Stimulated activated CD8-positive, alpha-beta memory T cell treated with anti-CD3 and anti-CD28 coated beads, Interleukin-7, amount 100 ng/mL, for 4 hours (primary cell): ENCODE measurements around the gene CIT.
"Not testable (repeated sequence)": the region's sequence is repeated elsewhere in the genome, so short reads cannot be mapped to it uniquely, and the experiment has no call there.

Experiments used
- DNase-seq, 2 donors: peaks; one replicate each; pipeline ENCODE4 v3.0.0-alpha.2; 2020; ENCODE audit warnings: low read depth in 2 of 2

Gene CIT

GRCh38 chr12:119678459-119678858 is 198.7 kb downstream of the CIT start:
- no peak for DNase-seq

DNA sequence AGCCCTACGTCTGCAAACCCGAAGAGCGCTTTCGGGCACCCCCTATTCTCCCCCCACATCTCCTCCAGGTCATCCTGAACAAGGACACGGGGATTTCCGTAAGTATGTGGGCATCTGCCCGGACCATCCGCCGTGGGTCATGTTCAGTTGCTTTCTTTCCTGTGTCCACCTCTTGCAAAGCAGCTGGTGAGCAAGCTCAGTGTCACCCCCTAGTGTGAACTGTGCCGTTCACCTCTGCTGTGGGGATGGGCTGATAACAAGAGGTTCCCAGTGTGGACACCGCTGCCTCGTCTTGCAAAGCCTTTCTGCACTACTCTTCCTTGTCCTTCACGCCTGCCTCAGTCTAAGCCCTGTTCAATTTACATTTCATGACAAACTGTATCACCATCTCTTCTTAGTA is 200.5 kb downstream of the CIT start:
- DNase-seq: no peak

DNA sequence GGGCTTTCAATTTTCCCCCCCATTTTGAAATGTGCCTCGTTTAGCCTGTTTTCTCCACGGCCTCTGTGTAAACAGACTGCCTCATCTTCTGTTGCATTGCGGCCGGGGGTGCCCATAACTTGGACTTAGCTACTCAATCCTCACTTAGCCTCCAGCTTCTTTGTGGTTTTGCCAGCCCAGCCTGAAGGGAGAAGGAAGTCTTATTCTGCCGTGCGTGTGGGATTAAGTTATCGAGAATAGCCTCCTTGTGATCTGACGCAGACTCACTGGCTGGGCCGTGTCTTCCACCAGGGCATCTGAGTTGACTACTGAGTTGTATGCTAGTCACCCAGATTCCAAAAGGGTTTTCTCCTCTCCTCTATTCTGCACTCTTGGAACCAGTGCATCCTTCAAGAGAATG is 201.1 kb downstream of the CIT start:
- DNase-seq: no peak

- DNase-seq: no peak
Observed at GRCh38 chr12:119674560-119674959, 202.6 kb downstream of the CIT start.

DNA sequence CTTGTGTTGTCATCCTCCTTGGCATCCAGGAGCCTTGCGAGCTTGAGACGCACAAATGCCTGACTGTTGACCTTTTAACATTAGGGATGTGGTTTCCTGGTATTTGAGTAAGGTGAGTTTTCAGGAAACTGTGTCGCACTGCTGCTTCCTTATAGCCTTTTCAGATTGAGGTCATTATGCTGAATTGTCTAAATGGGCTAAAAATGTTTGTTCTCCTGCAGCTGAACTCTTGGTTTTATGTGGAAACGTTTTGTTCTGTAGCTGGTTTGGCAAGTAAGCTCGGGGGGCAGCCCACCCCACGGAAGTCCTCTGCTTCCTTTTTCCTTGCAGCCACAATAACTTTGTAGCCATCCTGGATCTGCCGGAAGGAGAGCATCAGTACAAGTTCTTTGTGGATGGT is 203.5 kb downstream of the CIT start:
- DNase-seq: no peak

GRCh38 chr12:119672194-119672593 is 204.9 kb downstream of the CIT start:
- DNase-seq: no peak

DNA sequence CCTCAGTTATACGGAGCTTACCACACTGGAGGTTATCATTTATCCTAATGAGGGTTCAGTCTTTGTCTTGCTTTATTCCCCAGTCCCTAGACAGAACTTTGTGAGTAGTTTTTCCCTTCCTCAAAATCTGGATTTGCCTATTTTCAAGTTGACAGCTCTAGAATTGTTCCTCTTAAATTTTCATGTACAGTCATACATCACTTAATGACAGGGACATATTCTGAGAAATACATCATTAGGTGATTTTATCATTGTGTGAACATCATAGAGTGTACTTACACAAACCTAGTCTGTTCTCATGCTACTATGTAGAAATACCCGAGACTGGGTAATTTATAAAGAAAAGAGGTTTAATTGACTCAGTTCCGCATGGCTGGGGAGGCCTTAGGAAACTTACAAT is 206.1 kb downstream of the CIT start:
- no peak for DNase-seq

DNA sequence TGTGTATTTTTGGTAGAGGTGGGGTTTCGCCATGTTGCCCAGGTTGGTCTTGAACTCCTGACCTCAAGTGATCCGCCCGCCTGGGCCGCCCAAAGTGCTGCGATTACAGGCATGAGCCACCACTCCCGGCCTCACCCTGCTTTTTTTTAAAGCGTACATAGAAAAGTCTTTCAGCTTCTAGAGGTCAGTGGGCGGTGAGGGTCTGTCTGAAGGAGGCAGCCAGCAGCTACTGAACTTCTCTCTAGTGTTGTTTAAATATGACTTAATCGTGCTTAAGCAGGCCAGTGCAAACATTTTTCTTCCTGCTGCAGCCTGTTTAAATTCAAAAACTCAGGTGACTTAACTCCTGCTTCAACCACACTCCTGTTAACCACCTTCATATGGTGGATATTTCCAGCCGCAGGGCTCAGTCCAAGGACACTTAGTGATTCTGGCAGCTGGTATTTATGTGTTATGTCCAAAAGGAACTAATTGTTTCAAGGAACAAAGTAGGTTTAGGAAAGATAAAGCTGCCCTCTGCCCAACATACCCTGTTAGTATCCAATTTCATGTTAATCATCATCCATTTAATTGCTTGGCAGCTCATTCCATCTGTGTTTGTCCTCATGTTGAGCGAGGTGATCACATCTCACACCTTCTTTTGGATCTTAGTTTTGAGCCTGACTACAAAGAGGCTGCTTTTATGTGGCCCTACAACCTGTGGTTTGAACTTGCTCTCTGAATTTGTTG is 207.2 kb downstream of the CIT start:
- no peak for DNase-seq

DNA sequence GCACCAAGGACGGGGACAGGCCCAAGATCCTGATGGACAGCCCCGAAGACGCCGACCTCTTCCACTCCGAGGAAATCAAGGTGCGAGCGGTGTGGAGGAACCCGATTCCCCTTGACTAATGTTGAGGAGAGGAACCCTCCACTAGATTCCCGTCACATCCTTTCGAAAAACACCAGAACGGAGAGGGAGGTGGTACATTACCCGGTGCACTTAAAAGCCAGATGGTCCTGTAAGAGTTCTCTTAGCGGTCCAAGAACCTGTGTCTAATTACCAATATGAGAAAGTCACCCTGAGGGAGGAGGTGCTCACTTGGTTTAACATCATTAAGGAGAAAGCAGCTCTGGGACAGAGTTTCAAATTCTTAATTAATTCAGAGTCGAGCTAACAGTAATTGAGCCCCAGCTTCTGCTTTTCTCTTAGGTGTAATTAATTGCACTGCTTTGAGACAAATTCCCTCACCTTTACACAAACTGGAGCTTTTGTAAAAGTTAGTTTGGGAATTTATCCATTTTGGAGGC is 208.7 kb downstream of the CIT start:
- no peak for DNase-seq

GRCh38 chr12:119667577-119668323 is 209.4 kb downstream of the CIT start, which contains the start of gene PRKAB1:
PRKAB1 (plus strand) TSS chr12:119668133; CDS start chr12:119668245, 112 bp downstream.
- peak; percentile 90 to 96 for DNase-seq

DNA sequence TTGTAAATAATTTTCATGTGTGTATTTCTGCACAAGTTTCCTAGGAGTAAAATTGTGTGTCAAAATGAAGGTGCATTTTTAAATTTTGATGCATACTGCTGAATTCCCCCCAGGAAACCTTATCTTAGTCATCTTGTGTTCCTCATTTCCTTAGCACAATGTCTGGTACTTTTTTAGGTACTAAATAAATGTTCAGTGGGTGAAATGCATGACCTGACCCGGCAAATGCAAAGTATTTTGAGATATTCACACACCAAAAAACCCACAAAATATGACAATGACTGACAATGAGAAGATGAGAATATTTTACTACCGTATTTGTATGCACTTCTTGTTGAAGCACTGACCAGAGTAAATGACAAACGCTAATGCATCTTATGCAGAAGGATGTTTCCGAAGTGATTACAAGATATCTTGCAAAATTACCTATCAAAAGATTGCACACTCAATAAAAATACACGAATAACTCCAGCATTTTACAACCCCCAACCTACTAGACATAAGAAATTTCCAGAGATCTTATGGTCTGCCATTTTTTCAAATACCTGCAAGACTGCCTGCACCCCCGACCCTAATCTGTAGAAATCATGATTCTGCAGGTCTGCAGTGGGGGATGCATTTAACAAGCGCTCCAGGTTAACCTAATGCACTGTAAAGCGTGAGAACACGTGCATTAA is 210.1 kb downstream of the CIT start:
- DNase-seq: no peak

- no peak for DNase-seq
Observed at GRCh38 chr12:119666226-119666795, 210.8 kb downstream of the CIT start.

DNA sequence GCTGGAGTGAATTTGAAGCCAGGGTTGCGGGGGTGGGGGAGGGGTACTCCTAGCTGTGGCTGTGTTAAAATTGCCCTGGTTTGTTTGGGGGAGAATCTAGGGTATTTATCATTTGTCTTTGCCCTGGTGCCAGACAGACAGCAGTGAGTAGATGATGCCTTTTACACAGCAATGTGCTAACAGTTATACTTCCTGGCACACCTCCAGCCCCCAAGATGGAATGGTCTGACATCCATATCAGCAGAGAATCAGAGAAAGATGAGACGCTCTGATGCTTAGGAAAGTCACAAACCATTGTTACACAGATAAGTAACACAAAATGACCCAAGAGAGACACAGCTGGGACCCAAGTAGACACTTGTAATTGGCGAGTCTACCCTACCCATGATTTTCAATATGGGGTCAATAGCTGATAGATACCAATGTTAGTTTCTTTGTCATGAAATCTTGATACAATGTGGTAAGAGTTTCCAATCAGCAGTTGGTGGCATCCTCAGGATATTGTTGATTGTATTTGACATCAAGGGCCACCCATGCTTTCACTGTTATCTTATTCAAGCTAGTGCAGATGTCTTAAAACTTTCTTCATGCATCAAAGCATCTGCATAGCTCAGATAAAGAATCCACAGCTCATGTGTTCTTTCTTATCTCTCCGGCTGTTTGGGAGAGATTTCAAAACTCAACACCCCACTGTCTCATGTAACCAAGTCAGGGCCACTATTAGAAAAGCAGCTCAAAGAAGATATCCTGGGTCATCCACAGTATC is 211.8 kb downstream of the CIT start:
- DNase-seq: no peak

DNA sequence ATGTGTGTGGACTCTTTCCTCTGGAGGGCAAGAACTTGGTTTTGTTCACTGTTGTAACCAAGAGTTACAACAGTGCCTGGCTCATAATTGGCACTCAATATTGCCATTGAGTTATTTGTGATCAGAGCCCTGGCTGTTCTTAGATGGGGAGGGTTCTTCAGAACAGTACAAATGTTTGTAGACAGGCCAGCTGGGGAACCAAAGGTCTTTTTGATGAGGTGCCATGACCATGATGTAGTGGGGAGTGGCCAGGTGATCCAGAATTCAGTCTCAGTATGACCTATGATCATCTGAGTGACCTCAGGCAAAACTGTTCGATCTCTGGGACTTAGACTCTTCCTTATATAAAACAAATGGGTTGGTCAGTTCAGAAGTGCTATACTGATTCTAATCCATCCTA is 212.5 kb downstream of the CIT start:
- no peak for DNase-seq

GRCh38 chr12:119661882-119662281 is 215.2 kb downstream of the CIT start:
- DNase-seq: no peak

DNA sequence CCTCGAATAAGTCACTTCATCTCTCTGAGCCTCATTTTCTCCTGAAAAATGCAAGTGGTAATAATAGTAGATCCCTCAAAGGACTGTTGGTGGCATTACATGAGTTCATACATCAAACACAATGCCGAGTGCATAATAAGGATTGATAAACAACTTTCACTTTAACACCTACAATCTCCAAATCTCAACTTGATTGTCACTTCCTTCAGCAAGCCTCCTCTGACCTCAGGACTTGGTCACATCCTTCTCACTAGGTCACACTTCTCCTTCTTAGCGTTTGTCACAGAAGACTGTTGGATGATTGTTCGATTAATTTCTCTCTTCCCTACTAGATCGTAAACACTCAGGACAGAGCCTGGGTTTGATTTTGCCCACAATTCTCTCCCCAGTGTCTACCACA is 217.0 kb downstream of the CIT start:
- no peak for DNase-seq

- DNase-seq: peak in 1 of 2 donors; percentile 12
Observed at GRCh38 chr12:119659289-119659897, 217.7 kb downstream of the CIT start.

DNA sequence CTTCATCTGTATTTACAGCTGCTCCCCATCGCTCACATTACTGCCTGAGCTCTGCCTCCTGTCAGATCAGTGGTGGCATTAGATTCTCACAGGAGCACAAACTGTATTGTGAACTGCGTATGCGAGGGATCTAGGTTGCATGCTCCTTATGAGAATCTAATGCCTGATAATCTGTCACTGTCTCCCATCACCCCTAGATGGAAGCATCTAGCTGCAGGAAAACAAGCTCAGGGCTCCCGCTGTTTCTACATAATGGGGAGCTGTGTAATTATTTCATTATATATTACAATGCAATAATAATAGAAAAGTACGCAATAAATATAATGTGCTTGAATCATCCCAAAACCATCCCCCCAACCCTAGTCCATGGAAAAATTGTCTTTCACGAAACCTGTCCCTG is 219.0 kb downstream of the CIT start:
- not testable (repeated sequence) for DNase-seq

DNA sequence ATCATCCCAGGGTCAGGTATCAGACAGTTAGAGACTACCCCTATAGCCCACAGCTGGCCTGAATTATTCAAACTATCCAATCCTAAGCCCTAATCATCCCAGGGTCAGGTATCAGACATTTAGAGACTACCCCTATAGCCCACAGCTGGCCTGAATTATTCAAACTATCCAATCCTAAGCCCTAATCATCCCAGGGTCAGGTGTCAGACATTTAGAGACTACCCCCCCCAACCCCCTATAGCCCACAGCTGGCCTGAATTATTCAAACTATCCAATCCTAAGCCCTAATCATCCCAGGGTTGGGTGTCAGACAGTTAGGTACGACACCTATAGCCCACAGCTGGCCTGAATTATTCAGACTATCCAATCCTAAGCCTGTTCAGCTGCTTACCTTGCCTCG is 220.1 kb downstream of the CIT start:
- DNase-seq: not testable (repeated sequence)

- DNase-seq: no peak
Observed at GRCh38 chr12:119652665-119653064, 224.5 kb downstream of the CIT start.
